Nucleus accumbens (tissue), 56 donors: ENCODE measurements around the gene MAPK13.
"Not testable (repeated sequence)": the region's sequence is repeated elsewhere in the genome, so short reads cannot be mapped to it uniquely, and the experiment has no call there.

Experiments
- DNase-seq, 56 donors: peaks; one replicate each; lab custom pipeline; 2025; lab: John Stamatoyannopoulos, UW

The MAPK13 gene

GRCh38 chr6:36129941-36130666 lies at the start of gene MAPK13:
MAPK13 (plus strand) TSS chr6:36130513; CDS start chr6:36130583, 70 bp downstream.
- peak in 1 of 56 donors; percentile 31 for DNase-seq

DNA sequence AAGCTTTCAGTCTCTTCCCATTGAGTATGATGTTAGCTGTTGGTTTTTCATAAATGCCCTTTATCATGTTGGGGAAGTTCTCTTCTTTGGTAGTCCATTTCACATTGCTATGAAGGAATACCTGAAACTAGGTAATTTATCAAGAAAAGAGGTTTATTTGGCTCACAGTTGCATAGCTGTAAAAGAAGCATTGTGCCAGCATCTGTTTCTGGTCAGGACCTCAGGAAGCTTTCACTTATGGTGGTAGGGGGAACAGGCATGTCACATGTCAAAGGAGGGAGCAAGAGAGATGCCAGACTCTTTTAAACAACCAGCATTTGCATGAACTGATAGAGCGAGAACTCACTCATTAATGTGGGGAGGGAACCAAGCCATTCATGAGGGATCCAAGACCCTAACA lies 48.0 kb upstream of the MAPK13 start:
- DNase-seq: no peak

- no peak for DNase-seq
These were observed 46.9 kb upstream of the MAPK13 start for GRCh38 chr6:36083446-36083845.

DNA sequence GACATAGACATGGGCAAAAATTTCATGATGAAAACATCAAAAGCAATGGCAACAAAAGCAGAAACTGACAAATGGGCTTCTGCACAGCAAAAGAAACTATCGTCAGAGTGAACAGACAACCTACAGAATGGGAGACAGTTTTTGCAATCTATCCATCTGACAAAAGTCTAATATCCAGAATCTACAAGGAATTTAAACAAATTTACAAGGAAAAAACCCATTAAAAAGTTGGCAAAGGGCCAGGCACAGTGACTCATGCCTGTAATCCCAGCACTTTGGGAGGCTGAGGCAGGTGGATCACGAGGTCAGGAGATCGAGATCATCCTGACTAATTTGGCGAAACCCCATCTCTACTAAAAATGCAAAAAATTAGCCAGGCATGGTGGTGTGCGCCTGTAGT lies 42.1 kb upstream of the MAPK13 start:
- not testable (repeated sequence) for DNase-seq

DNA sequence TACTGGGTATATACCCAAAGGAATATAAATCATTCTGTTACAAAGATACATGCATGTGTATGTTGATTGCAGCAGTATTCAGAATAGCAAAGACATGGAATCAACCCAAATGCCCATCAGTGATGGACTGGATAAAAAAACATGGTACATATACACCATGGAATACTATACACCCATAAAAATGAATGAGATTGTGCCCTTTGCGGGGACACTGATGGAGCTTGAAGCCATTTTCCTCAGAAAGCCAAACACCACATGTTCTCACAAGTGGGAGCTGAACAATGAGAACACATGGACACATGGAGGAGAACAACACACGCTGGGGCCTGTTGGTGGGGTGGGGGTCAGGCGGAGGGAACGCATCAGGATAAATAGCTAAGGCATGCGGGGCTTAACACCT lies 41.3 kb upstream of the MAPK13 start:
- DNase-seq: no peak

GRCh38 chr6:36094238-36094637 lies 36.1 kb upstream of the MAPK13 start:
- no peak for DNase-seq

DNA sequence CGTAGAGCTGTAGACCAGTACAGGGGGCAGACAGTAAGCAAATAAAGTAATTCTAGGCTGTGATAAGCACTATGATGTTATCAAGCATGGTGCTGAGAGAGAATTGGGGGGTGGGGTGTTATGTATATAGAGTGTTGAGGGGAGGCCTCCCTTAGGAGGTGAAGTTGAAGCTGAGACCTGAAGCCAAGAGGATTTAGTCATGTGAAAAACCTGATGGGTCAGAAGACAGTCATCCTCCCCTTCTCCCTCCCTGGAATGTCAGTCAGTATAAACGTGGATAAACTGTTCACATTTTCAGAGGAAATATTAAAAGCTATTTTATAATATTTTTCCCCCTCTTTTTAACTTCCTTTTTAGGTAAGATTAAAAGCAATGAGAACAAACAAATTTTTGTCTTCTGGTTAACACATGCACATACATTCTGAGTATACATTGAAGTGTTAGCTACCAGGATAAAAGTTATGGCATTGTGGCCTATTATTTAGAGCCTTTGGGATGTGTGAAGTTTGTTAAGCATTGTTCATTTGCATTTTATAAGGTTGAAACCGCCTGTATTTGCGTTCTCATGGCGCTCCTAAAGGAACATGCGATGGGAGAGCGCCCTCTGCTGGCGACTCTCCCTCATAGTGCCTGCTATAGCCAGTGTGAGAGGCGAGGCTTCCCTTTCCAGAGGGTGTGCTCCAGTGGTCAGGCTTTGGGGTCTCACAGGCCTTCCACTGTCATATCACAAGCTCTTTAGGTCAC lies 35.4 kb upstream of the MAPK13 start:
- peak in 51 of 56 donors; percentile 11 to 88 (median 58) for DNase-seq

GRCh38 chr6:36095497-36096391 lies 34.6 kb upstream of the MAPK13 start:
- no peak for DNase-seq

DNA sequence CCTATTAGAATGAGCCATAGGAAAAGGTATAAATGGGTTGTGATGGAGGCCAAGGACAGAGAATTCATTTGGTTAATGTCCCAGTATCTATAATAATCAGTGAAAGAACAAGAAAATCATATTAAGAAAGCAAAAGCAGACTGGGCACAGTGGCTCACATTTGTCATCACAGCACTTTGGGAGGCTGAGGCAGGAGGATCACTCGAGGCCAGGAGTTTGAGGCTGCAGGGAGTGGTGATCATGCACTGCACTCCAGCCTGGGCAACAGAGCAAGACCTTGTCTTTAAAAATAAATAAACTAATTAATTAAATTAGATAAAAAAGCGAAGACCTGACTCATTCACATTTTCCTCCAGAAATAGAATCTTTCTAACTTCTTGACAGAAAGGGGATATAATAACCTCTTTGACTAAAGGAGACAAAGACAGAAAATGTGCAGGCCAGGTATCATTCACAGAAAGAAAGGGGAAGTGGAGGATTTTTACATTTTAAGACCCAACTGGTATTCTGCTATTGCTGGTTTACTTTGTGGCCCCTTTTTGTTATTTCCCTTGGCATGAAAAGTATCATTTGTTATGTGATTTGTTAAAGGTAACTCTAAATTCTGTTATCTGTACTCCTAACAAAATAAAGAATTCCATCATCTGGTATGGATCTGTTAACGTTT lies 31.9 kb upstream of the MAPK13 start:
- DNase-seq: no peak

- no peak for DNase-seq
These were observed 31.2 kb upstream of the MAPK13 start for GRCh38 chr6:36098920-36099647.

DNA sequence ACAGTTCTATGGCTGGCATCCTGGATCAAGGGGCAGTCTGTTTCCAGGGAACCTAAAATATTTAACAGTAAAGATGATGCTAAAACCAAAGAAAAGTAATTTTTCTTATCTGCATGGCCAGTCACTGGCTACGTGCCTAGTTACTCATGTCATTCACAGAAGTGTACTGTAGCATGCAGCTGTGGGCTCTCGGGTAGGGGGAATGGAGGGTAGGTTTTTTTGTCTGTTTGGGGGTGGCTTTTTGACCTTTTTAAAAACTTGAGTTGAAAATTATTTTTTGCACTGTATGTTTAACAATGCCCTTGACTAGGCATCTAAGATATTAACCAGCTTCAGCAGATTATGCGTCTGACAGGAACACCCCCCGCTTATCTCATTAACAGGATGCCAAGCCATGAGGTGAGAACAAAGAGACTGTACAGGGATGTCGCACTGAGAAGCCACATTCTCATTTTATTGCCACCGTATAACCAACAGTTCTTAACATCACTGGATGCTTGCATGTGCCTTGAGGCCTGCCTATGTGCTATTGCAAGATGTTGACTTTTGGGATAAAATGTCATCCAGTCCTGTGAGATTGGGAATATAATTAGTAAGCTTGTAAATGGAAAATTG lies 30.3 kb upstream of the MAPK13 start:
- DNase-seq: no peak

GRCh38 chr6:36101691-36102090 lies 28.6 kb upstream of the MAPK13 start:
- DNase-seq: no peak

- no peak for DNase-seq
These were observed 27.5 kb upstream of the MAPK13 start for GRCh38 chr6:36102853-36103252.

GRCh38 chr6:36104836-36105235 lies 25.5 kb upstream of the MAPK13 start:
- DNase-seq: peak in 1 of 56 donors; percentile 20

GRCh38 chr6:36109092-36109491 lies 21.2 kb upstream of the MAPK13 start:
- DNase-seq: no peak

DNA sequence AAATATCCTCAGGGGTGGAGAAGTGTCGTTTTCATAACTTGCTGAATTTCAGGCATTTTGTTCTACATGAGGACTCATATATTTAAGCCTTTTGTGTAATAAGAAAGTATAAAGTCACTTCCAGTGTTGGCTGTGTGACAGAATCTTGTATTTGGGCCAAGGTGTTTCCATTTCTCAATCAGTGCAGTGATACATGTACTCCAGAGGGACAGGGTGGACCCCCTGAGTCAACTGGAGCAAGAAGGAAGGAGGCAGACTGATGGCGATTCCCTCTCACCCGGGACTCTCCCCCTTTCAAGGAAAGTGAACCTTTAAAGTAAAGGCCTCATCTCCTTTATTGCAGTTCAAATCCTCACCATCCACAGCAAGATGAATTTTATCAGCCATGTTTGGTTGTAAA lies 20.3 kb upstream of the MAPK13 start:
- DNase-seq: no peak

DNA sequence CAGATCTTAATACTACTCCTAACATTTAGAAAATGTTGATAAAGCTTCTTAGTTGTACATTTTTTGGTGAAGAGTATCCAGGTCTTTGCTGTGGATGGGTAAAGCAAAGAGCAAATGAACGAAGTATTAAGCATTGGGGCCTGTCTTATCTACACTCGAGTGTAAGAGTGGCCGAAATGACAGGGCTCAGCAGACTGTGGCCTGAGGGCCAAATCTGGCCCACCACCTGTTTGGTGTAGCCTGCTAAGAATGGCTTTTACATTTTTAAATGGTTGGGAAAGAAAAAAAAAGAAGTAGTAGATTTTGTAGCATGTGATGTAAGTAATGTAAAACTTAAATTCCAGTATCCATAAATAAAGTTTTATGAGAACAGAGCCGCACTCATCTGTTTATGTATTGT lies 19.4 kb upstream of the MAPK13 start:
- DNase-seq: no peak

- no peak for DNase-seq
These were observed 18.8 kb upstream of the MAPK13 start for GRCh38 chr6:36111526-36111925.

DNA sequence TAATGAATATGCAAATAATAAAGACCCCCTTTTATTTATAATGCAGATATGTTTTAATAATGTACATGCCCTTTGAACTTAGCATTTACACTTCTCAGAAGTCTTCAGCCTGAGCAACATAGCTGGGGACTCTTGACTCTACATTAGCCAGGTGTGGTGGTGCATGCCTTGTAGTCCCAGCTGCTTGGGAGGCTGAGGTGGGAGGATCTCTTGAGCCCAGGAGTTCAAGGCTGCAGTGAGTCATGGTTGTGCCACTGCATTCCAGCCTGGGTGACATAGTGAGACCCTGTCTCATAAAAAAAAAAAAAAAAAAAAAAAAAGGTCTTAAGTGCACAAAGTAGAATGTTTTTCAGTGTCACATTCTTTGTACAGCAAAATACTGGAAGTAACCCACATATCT lies 17.3 kb upstream of the MAPK13 start:
- no peak for DNase-seq
